Endothelial cell of umbilical vein (primary cell): ENCODE results near the gene ZSCAN2.

ENCODE experiments used
- EZH2 ChIP-seq: IDR thresholded peaks from 2 replicates; pipeline ENCODE4 v1.6.1; 2012; ENCODE audit warnings: borderline replicate concordance, low read depth, mild to moderate bottlenecking, moderate library complexity, low read length, inconsistent platforms; ENCODE audit not compliant: severe bottlenecking
- FOS ChIP-seq: IDR thresholded peaks from 2 replicates; pipeline ENCODE4 v1.6.1; 2011; ENCODE audit warnings: mild to moderate bottlenecking, low read length, moderate library complexity, borderline replicate concordance; ENCODE audit not compliant: insufficient read depth
- GATA2 ChIP-seq: IDR thresholded peaks from 2 replicates; pipeline ENCODE4 v1.7.0; 2011; ENCODE audit warnings: low read depth, mild to moderate bottlenecking, moderate library complexity, mixed read lengths, low read length; ENCODE audit not compliant: insufficient read length, insufficient read depth
- JUN ChIP-seq: IDR thresholded peaks from 2 replicates; pipeline ENCODE4 v1.6.1; 2011; ENCODE audit warnings: borderline replicate concordance, low read depth; ENCODE audit not compliant: insufficient read length, insufficient read depth
- MYC ChIP-seq: IDR thresholded peaks from one replicate; pipeline ENCODE4 v1.6.1; 2011; ENCODE audit warnings: mild to moderate bottlenecking, low read depth, low read length
- POLR2A ChIP-seq: IDR thresholded peaks from 2 replicates; pipeline ENCODE4 v1.6.1; 2012; ENCODE audit warnings: low read depth, mild to moderate bottlenecking, control low read depth, low read length
- POLR2AphosphoS5 ChIP-seq: IDR thresholded peaks from 2 replicates; pipeline ENCODE4 v1.6.1; 2012; ENCODE audit warnings: low read depth, mild to moderate bottlenecking, control low read depth, low read length, moderate library complexity; ENCODE audit not compliant: insufficient read depth
- TF ChIP-seq, protein P1 (sequence below), 2 donors: IDR thresholded peaks; 1 replicate in 1 of 2; 2 replicates in 1 of 2; pipeline ENCODE4 v1.5.1; 2011; ENCODE audit warnings: low read length in 2 of 2, mild to moderate bottlenecking in 2 of 2, moderate library complexity in 2 of 2, control low read depth in 1 of 2, inconsistent platforms in 1 of 2, low read depth in 1 of 2; ENCODE audit not compliant: insufficient read depth in 1 of 2; ENCODE audit errors: extremely low read depth in 1 of 2
- TF ChIP-seq, protein P2 (sequence below): IDR thresholded peaks from 2 replicates; pipeline ENCODE4 v1.6.1; 2011; ENCODE audit not compliant: insufficient read depth, insufficient read length

DNA sequence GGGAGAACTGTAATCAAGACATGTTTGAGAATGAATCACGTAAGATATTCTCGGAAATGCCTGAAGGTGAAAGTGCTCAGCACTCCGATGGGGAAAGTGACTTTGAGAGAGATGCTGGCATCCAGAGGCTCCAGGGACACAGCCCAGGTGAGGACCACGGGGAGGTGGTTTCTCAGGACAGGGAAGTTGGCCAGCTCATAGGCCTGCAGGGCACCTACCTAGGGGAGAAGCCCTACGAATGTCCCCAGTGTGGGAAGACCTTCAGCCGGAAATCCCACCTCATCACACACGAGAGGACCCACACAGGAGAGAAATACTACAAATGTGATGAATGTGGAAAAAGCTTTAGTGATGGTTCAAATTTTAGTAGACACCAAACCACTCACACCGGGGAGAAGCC, 19.8 kb downstream of the ZSCAN2 start:
- TF ChIP-seq, protein P1, sequence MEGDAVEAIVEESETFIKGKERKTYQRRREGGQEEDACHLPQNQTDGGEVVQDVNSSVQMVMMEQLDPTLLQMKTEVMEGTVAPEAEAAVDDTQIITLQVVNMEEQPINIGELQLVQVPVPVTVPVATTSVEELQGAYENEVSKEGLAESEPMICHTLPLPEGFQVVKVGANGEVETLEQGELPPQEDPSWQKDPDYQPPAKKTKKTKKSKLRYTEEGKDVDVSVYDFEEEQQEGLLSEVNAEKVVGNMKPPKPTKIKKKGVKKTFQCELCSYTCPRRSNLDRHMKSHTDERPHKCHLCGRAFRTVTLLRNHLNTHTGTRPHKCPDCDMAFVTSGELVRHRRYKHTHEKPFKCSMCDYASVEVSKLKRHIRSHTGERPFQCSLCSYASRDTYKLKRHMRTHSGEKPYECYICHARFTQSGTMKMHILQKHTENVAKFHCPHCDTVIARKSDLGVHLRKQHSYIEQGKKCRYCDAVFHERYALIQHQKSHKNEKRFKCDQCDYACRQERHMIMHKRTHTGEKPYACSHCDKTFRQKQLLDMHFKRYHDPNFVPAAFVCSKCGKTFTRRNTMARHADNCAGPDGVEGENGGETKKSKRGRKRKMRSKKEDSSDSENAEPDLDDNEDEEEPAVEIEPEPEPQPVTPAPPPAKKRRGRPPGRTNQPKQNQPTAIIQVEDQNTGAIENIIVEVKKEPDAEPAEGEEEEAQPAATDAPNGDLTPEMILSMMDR (IDR thresholded peaks at IDR 0.05; ENCODE audit: extremely low read depth in 1 of 2, insufficient read depth in 1 of 2, low read depth in 1 of 2, low read length in 2 of 2), result no peak
- TF ChIP-seq FOS (no peak), POLR2A (no peak), EZH2 (no peak), POLR2AphosphoS5 (no peak), GATA2 (no peak), JUN (no peak), MYC (no peak)
- TF ChIP-seq, protein P2, sequence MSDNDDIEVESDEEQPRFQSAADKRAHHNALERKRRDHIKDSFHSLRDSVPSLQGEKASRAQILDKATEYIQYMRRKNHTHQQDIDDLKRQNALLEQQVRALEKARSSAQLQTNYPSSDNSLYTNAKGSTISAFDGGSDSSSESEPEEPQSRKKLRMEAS, result no peak
